ENCODE results near the gene HIBCH. TPM values are rescaled to one million over a fixed set of nuclear protein-coding genes. Genes with fewer than 3 reads are reported as not detected.

The HIBCH gene
- polyA plus RNA-seq, 2 of the 4 experiments (the other 2 are of a cell fraction), result 21.8 to 26.9 TPM

DNA sequence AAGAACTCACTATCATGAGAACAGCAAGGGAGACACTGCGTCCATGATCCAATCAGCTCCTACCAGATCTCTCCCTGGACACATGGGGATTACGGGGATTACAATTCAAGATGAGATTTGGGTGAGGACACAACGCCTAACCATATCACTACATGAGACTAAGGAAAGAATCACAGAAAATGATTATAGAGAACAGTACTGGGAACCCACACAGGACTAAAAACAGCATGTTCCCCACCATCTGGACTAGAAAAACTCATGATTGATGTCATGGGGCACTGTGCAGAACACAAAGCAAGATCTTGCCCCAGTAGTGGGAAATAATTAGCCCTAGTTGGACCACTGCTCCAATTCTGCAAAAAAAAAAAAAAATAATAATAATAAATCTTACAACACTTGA is 63.5 kb downstream of the HIBCH start:
- H3K27ac ChIP-seq, result no peak overlapping the region
- ChIA-PET POLR2A (no interaction called here), CTCF (no interaction called here)
- no peak overlapping the region for H3K4me3 ChIP-seq
- 90% methylated on average over 3 of the region's 3 CpGs for WGBS (ENCODE audit: missing lambda C conversion rate)
- no peaks in the 10 kb centered on the region; the same call in 2 of the 3 replicates for H3K9me3 ChIP-seq
- DNase-seq (ENCODE audit: low read depth in 1 of 2, low spot score in 1 of 2), result no peak
- no peak for ATAC-seq
- H3K4me1 ChIP-seq, result no peaks in the 10 kb centered on the region
- FAIRE-seq, result no peak
- TF ChIP-seq HDAC2 (IDR thresholded peaks at IDR 0.05) (no peak), TP53 (CRISPR knock-in tag; IDR thresholded peaks at IDR 0.05) (no peak), GATA3 (IDR thresholded peaks at IDR 0.05; ENCODE audit: borderline replicate concordance) (no peak), BHLHE40 (IDR thresholded peaks at IDR 0.05; ENCODE audit: low read depth, low read length) (no peak), FOSL2 (IDR thresholded peaks at IDR 0.05) (no peak), FOSL2 (CRISPR knock-in tag; IDR thresholded peaks at IDR 0.05) (no peak), NR3C1 (IDR thresholded peaks at IDR 0.05) (no peak), KDM1A (IDR thresholded peaks at IDR 0.05; ENCODE audit: low read depth) (no peak), FOSB (CRISPR knock-in tag; IDR thresholded peaks at IDR 0.05) (no peak), HOXB5 (CRISPR knock-in tag; IDR thresholded peaks at IDR 0.05) (no peak)
- TF ChIP-seq, protein P1, sequence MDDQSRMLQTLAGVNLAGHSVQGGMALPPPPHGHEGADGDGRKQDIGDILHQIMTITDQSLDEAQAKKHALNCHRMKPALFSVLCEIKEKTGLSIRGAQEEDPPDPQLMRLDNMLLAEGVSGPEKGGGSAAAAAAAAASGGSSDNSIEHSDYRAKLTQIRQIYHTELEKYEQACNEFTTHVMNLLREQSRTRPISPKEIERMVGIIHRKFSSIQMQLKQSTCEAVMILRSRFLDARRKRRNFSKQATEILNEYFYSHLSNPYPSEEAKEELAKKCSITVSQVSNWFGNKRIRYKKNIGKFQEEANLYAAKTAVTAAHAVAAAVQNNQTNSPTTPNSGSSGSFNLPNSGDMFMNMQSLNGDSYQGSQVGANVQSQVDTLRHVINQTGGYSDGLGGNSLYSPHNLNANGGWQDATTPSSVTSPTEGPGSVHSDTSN (IDR thresholded peaks at IDR 0.05), result no peak
- TF ChIP-seq, protein P2, sequence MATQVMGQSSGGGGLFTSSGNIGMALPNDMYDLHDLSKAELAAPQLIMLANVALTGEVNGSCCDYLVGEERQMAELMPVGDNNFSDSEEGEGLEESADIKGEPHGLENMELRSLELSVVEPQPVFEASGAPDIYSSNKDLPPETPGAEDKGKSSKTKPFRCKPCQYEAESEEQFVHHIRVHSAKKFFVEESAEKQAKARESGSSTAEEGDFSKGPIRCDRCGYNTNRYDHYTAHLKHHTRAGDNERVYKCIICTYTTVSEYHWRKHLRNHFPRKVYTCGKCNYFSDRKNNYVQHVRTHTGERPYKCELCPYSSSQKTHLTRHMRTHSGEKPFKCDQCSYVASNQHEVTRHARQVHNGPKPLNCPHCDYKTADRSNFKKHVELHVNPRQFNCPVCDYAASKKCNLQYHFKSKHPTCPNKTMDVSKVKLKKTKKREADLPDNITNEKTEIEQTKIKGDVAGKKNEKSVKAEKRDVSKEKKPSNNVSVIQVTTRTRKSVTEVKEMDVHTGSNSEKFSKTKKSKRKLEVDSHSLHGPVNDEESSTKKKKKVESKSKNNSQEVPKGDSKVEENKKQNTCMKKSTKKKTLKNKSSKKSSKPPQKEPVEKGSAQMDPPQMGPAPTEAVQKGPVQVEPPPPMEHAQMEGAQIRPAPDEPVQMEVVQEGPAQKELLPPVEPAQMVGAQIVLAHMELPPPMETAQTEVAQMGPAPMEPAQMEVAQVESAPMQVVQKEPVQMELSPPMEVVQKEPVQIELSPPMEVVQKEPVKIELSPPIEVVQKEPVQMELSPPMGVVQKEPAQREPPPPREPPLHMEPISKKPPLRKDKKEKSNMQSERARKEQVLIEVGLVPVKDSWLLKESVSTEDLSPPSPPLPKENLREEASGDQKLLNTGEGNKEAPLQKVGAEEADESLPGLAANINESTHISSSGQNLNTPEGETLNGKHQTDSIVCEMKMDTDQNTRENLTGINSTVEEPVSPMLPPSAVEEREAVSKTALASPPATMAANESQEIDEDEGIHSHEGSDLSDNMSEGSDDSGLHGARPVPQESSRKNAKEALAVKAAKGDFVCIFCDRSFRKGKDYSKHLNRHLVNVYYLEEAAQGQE (IDR thresholded peaks at IDR 0.05), result no peak
- TF ChIP-seq, protein P3, sequence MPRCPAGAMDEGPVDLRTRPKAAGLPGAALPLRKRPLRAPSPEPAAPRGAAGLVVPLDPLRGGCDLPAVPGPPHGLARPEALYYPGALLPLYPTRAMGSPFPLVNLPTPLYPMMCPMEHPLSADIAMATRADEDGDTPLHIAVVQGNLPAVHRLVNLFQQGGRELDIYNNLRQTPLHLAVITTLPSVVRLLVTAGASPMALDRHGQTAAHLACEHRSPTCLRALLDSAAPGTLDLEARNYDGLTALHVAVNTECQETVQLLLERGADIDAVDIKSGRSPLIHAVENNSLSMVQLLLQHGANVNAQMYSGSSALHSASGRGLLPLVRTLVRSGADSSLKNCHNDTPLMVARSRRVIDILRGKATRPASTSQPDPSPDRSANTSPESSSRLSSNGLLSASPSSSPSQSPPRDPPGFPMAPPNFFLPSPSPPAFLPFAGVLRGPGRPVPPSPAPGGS (IDR thresholded peaks at IDR 0.05), result no peak
- TF ChIP-seq, protein P4, sequence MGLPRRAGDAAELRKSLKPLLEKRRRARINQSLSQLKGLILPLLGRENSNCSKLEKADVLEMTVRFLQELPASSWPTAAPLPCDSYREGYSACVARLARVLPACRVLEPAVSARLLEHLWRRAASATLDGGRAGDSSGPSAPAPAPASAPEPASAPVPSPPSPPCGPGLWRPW (IDR thresholded peaks at IDR 0.05), result no peak
- no peak overlapping the region for H3K4me2 ChIP-seq

DNA sequence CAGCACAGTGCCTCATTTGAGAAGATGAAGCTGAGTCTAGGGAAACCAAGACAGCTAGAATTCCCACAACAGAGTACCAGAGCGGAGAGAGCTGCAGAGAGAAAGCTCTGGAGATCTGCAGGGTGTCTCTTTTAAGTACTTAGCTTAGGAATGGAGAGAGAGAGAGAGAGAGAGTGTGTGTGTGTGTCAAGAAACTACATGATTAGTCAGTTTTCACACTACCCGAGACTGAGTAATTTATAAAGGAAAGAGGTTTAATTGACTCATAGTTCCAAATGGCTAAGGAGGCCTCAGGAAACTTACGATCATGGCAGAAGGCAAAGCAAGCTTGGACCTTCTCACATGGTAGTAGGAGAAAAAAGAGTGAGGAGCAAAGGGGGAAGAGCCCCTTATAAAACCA is 64.0 kb downstream of the HIBCH start:
- no peaks in the 10 kb centered on the region; the same call in 2 of the 3 replicates for H3K9me3 ChIP-seq
- TF ChIP-seq FOXS1 (CRISPR knock-in tag; IDR thresholded peaks at IDR 0.05) (no peak), ZNF302 (CRISPR knock-in tag; IDR thresholded peaks at IDR 0.05) (no peak), JUN (IDR thresholded peaks at IDR 0.05) (no peak)
- no peaks in the 10 kb centered on the region for H3K4me1 ChIP-seq
- DNase-seq (ENCODE audit: low read depth in 1 of 2, low spot score in 1 of 2), result no peak
- H3K4me3 ChIP-seq, result no peak overlapping the region
- no peak overlapping the region for H3K27ac ChIP-seq
- WGBS (ENCODE audit: missing lambda C conversion rate), result 92% methylated on average over 3 of the region's 3 CpGs
- no peak for FAIRE-seq
- no peak for ATAC-seq
- ChIA-PET CTCF (interaction anchor here (1.0 kb wide), 1 partner anchor 22 kb away, joined by 3 read pairs; no protein-coding TSS in a partner anchor), POLR2A (no interaction called here)
- H3K4me2 ChIP-seq, result no peak overlapping the region

DNA sequence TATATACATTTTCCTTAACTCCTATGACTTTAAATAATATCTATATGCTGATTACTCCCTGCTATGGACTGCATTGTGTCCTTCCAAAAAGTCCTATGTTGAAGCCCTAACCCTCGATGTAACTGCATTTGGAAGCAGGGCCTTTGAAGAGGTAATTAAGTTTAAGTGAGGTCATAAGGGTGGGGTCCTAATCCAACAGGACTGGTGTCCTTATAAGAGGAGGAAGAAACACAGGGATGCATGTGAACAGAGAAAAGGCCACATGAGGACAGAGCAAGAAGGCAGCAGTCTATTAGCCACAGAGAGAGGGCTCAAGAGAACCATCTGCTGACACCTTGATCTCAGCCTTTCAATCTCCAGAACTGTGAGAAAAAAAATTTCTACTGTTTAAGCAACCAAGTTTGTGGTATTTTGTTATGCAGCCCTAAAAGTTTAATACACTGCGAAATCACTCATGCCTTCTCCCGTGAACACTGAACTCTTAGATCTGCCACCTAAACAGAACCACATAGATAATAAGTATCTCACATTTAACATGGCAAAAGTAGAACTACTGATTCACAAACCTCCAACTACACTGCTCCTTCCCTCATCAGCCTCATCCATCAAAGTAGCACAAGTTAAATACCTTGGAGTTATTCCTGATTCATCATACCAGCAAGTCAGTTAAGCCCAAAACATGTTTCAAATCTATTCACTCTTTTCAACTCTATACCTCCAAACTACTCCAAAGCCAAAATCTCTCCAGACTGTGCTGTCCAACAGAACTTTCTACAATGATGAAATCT is 65.4 kb downstream of the HIBCH start:
- DNase-seq (ENCODE audit: low read depth in 1 of 2, low spot score in 1 of 2), result no peak
- 84% methylated on average over 3 of the region's 3 CpGs for WGBS (ENCODE audit: missing lambda C conversion rate)
- Histone ChIP-seq H3K4me1 (no peaks in the 10 kb centered on the region), H3K9me3 (no peaks in the 10 kb centered on the region; the same call in 2 of the 3 replicates), H3K27ac (no peak overlapping the region), H3K4me2 (no peak overlapping the region), H3K4me3 (no peak overlapping the region)
- no peak for FAIRE-seq
- ChIA-PET POLR2A (no interaction called here), CTCF (no interaction called here)
- ATAC-seq, result no peak
- TF ChIP-seq FOSB (CRISPR knock-in tag; IDR thresholded peaks at IDR 0.05) (no peak), EHMT2 (IDR thresholded peaks at IDR 0.05; ENCODE audit: low read depth) (no peak), NPAS2 (CRISPR knock-in tag; IDR thresholded peaks at IDR 0.05; ENCODE audit: borderline replicate concordance) (no peak), CHD2 (IDR thresholded peaks at IDR 0.05; ENCODE audit: low read length, partially characterized antibody) (no peak), CHD4 (IDR thresholded peaks at IDR 0.05; ENCODE audit: borderline replicate concordance) (no peak), POLR2AphosphoS2 (conservative IDR thresholded peaks at IDR 0.05; ENCODE audit: low read length) (no peak), MAZ (IDR thresholded peaks at IDR 0.05; ENCODE audit: borderline replicate concordance, low read depth, low read length) (no peak), RFX5 (IDR thresholded peaks at IDR 0.05) (no peak), HEYL (CRISPR knock-in tag; IDR thresholded peaks at IDR 0.05) (no peak)
- TF ChIP-seq, protein P5, sequence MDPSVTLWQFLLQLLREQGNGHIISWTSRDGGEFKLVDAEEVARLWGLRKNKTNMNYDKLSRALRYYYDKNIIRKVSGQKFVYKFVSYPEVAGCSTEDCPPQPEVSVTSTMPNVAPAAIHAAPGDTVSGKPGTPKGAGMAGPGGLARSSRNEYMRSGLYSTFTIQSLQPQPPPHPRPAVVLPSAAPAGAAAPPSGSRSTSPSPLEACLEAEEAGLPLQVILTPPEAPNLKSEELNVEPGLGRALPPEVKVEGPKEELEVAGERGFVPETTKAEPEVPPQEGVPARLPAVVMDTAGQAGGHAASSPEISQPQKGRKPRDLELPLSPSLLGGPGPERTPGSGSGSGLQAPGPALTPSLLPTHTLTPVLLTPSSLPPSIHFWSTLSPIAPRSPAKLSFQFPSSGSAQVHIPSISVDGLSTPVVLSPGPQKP (IDR thresholded peaks at IDR 0.05; ENCODE audit: low read depth, low read length), result no peak
- TF ChIP-seq, protein P6, sequence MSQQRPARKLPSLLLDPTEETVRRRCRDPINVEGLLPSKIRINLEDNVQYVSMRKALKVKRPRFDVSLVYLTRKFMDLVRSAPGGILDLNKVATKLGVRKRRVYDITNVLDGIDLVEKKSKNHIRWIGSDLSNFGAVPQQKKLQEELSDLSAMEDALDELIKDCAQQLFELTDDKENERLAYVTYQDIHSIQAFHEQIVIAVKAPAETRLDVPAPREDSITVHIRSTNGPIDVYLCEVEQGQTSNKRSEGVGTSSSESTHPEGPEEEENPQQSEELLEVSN (IDR thresholded peaks at IDR 0.05; ENCODE audit: borderline replicate concordance, low read depth), result no peak

Data from A549 (cell line).